ENCODE measurements around the gene FAM163B.

The FAM163B gene

DNA sequence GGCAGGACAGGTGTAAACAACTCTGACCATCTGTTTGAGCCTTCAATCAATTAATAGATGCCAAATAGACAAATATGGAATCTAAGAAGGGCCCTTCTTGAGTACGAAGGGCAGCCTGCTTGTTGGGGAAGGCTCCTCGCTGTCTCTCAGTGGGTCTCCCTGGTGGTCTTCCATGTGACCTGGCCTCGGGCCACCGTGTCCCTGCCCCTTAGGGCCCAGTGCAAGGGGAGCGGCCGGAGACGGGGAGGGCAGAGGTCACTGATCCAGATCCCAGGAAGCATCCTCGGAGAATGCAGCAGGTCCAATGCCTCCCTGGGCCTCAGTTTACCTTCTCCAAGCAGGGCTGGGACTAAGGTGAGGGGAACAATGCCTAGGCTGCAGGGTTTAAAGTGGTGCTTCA lies 29.5 kb upstream of the FAM163B start:
- no peak for ATAC-seq
- TF ChIP-seq CSDC2 (CRISPR knock-in tag; IDR thresholded peaks at IDR 0.05) (no peak), PPARA (CRISPR knock-in tag; IDR thresholded peaks at IDR 0.05; ENCODE audit: borderline replicate concordance) (no peak), GLIS3 (CRISPR knock-in tag; IDR thresholded peaks at IDR 0.05) (no peak), ZNF8 (CRISPR knock-in tag; IDR thresholded peaks at IDR 0.05) (no peak), BACH2 (CRISPR knock-in tag; IDR thresholded peaks at IDR 0.05; ENCODE audit: borderline replicate concordance) (no peak), TCF4 (CRISPR knock-in tag; IDR thresholded peaks at IDR 0.05; ENCODE audit: borderline replicate concordance) (no peak), ZC3H10 (CRISPR knock-in tag; IDR thresholded peaks at IDR 0.05) (no peak), ESRRG (CRISPR knock-in tag; IDR thresholded peaks at IDR 0.05) (no peak), OSR1 (CRISPR knock-in tag; IDR thresholded peaks at IDR 0.05) (no peak), ISL1 (CRISPR knock-in tag; IDR thresholded peaks at IDR 0.05) (no peak), RARB (CRISPR knock-in tag; IDR thresholded peaks at IDR 0.05) (no peak), ZFP30 (CRISPR knock-in tag; IDR thresholded peaks at IDR 0.05) (no peak), TOX (CRISPR knock-in tag; IDR thresholded peaks at IDR 0.05; ENCODE audit: borderline replicate concordance) (no peak)
- TF ChIP-seq, protein P1, sequence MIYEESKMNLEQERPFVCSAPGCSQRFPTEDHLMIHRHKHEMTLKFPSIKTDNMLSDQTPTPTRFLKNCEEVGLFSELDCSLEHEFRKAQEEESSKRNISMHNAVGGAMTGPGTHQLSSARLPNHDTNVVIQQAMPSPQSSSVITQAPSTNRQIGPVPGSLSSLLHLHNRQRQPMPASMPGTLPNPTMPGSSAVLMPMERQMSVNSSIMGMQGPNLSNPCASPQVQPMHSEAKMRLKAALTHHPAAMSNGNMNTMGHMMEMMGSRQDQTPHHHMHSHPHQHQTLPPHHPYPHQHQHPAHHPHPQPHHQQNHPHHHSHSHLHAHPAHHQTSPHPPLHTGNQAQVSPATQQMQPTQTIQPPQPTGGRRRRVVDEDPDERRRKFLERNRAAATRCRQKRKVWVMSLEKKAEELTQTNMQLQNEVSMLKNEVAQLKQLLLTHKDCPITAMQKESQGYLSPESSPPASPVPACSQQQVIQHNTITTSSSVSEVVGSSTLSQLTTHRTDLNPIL (CRISPR knock-in tag; IDR thresholded peaks at IDR 0.05; ENCODE audit: low read depth): no peak
- TF ChIP-seq, protein P2, sequence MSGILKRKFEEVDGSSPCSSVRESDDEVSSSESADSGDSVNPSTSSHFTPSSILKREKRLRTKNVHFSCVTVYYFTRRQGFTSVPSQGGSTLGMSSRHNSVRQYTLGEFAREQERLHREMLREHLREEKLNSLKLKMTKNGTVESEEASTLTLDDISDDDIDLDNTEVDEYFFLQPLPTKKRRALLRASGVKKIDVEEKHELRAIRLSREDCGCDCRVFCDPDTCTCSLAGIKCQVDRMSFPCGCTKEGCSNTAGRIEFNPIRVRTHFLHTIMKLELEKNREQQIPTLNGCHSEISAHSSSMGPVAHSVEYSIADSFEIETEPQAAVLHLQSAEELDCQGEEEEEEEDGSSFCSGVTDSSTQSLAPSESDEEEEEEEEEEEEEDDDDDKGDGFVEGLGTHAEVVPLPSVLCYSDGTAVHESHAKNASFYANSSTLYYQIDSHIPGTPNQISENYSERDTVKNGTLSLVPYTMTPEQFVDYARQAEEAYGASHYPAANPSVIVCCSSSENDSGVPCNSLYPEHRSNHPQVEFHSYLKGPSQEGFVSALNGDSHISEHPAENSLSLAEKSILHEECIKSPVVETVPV (CRISPR knock-in tag; IDR thresholded peaks at IDR 0.05): no peak
- TF ChIP-seq, protein P3, sequence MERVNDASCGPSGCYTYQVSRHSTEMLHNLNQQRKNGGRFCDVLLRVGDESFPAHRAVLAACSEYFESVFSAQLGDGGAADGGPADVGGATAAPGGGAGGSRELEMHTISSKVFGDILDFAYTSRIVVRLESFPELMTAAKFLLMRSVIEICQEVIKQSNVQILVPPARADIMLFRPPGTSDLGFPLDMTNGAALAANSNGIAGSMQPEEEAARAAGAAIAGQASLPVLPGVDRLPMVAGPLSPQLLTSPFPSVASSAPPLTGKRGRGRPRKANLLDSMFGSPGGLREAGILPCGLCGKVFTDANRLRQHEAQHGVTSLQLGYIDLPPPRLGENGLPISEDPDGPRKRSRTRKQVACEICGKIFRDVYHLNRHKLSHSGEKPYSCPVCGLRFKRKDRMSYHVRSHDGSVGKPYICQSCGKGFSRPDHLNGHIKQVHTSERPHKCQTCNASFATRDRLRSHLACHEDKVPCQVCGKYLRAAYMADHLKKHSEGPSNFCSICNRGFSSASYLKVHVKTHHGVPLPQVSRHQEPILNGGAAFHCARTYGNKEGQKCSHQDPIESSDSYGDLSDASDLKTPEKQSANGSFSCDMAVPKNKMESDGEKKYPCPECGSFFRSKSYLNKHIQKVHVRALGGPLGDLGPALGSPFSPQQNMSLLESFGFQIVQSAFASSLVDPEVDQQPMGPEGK (CRISPR knock-in tag; IDR thresholded peaks at IDR 0.05; ENCODE audit: borderline replicate concordance): no peak

DNA sequence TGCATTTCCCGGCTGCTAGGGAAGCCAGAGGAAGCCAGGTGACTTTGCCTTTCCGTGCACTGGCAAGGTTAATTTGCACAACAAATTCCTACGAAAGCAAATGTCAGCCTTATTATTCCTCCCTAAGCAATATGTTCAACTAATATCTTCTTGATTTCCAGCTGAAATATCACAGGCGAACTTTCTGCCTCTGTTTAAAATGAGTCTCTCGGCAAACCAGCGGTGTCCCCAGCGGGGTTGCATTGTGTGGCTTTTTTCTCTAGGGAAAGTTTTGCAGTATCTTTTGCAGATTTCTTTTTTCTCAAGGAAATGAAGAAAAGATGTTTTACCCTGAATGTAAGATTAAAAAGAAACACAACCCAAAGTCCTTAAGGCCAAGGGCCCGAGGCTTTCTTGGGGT lies 28.9 kb upstream of the FAM163B start:
- TF ChIP-seq TOX (CRISPR knock-in tag; IDR thresholded peaks at IDR 0.05; ENCODE audit: borderline replicate concordance) (no peak), GLIS3 (CRISPR knock-in tag; IDR thresholded peaks at IDR 0.05) (no peak), RARB (CRISPR knock-in tag; IDR thresholded peaks at IDR 0.05) (no peak), ZFP3 (CRISPR knock-in tag; IDR thresholded peaks at IDR 0.05) (no peak), BACH2 (CRISPR knock-in tag; IDR thresholded peaks at IDR 0.05; ENCODE audit: borderline replicate concordance) (no peak), ZFP30 (CRISPR knock-in tag; IDR thresholded peaks at IDR 0.05) (no peak), ISL1 (CRISPR knock-in tag; IDR thresholded peaks at IDR 0.05) (no peak), TCF4 (CRISPR knock-in tag; IDR thresholded peaks at IDR 0.05; ENCODE audit: borderline replicate concordance) (no peak), PPARA (CRISPR knock-in tag; IDR thresholded peaks at IDR 0.05; ENCODE audit: borderline replicate concordance) (no peak), ZNF70 (CRISPR knock-in tag; IDR thresholded peaks at IDR 0.05) (no peak), ESRRG (CRISPR knock-in tag; IDR thresholded peaks at IDR 0.05) (no peak), ZNF565 (CRISPR knock-in tag; conservative IDR thresholded peaks at IDR 0.05; ENCODE audit: low read depth) (no peak), ZC3H10 (CRISPR knock-in tag; IDR thresholded peaks at IDR 0.05) (no peak), ZNF8 (CRISPR knock-in tag; IDR thresholded peaks at IDR 0.05) (no peak)
- TF ChIP-seq, protein P1 (CRISPR knock-in tag; IDR thresholded peaks at IDR 0.05; ENCODE audit: low read depth): no peak
- TF ChIP-seq, protein P3 (CRISPR knock-in tag; IDR thresholded peaks at IDR 0.05; ENCODE audit: borderline replicate concordance): no peak
- ATAC-seq: no peak

DNA sequence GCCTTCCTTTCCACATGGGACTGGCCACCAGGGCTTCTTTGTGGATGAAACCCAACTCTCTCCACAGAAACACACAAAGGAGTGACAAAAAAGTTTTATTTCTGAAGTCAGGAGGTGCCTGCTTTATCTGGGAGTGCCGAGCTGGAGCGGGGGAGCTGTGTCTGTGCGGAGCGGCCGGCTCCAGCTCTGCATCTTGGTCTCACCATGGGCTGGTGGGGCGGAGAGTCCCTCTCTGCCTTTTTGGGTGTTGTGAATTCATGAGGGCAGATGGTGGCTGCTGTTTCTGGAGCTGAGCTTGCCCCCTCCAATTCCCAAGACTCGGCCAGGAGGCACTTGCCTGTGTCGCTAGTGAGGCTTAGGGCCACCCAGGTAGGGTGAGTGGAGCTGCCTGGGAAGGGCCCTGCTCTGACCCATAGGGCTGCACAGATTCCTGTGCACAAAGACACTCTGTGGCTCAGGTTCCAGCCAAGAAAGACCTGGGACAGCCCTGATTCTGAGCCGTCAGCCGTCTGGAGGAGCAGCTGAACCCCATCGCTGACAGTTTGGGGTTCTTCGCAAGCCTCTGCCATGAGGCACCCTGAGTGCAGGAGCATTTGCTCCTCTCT lies 28.4 kb upstream of the FAM163B start:
- no peak for ATAC-seq
- TF ChIP-seq, protein P4, sequence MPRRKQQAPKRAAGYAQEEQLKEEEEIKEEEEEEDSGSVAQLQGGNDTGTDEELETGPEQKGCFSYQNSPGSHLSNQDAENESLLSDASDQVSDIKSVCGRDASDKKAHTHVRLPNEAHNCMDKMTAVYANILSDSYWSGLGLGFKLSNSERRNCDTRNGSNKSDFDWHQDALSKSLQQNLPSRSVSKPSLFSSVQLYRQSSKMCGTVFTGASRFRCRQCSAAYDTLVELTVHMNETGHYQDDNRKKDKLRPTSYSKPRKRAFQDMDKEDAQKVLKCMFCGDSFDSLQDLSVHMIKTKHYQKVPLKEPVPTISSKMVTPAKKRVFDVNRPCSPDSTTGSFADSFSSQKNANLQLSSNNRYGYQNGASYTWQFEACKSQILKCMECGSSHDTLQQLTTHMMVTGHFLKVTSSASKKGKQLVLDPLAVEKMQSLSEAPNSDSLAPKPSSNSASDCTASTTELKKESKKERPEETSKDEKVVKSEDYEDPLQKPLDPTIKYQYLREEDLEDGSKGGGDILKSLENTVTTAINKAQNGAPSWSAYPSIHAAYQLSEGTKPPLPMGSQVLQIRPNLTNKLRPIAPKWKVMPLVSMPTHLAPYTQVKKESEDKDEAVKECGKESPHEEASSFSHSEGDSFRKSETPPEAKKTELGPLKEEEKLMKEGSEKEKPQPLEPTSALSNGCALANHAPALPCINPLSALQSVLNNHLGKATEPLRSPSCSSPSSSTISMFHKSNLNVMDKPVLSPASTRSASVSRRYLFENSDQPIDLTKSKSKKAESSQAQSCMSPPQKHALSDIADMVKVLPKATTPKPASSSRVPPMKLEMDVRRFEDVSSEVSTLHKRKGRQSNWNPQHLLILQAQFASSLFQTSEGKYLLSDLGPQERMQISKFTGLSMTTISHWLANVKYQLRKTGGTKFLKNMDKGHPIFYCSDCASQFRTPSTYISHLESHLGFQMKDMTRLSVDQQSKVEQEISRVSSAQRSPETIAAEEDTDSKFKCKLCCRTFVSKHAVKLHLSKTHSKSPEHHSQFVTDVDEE (CRISPR knock-in tag; IDR thresholded peaks at IDR 0.05): no peak
- TF ChIP-seq PPARA (CRISPR knock-in tag; IDR thresholded peaks at IDR 0.05; ENCODE audit: borderline replicate concordance): no peak
- TF ChIP-seq, protein P5, sequence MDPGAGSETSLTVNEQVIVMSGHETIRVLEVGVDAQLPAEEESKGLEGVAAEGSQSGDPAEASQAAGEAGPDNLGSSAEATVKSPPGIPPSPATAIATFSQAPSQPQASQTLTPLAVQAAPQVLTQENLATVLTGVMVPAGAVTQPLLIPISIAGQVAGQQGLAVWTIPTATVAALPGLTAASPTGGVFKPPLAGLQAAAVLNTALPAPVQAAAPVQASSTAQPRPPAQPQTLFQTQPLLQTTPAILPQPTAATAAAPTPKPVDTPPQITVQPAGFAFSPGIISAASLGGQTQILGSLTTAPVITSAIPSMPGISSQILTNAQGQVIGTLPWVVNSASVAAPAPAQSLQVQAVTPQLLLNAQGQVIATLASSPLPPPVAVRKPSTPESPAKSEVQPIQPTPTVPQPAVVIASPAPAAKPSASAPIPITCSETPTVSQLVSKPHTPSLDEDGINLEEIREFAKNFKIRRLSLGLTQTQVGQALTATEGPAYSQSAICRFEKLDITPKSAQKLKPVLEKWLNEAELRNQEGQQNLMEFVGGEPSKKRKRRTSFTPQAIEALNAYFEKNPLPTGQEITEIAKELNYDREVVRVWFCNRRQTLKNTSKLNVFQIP (CRISPR knock-in tag; IDR thresholded peaks at IDR 0.05; ENCODE audit: borderline replicate concordance, low read depth): no peak
- TF ChIP-seq, protein P3 (CRISPR knock-in tag; IDR thresholded peaks at IDR 0.05; ENCODE audit: borderline replicate concordance): no peak
- no peak for TF ChIP-seq TCF4 (CRISPR knock-in tag; IDR thresholded peaks at IDR 0.05; ENCODE audit: borderline replicate concordance)
- no peak for TF ChIP-seq BACH2 (CRISPR knock-in tag; IDR thresholded peaks at IDR 0.05; ENCODE audit: borderline replicate concordance)
- TF ChIP-seq ZNF70 (CRISPR knock-in tag; IDR thresholded peaks at IDR 0.05): no peak
- no peak for TF ChIP-seq ESRRG (CRISPR knock-in tag; IDR thresholded peaks at IDR 0.05)
- no peak for TF ChIP-seq TOX (CRISPR knock-in tag; IDR thresholded peaks at IDR 0.05; ENCODE audit: borderline replicate concordance)
